ENCODE measurements around the gene GADL1.

Gene GADL1

GRCh38 chr3:30858894-30859389, 35.5 kb downstream of the GADL1 start:
- DNase-seq: no peak
- Mint-ChIP-seq H3K9me3 (no peaks in the 10 kb centered on the region), H3K27me3 (peaks cover 3% of the 10 kb centered on the region), H3K4me3 (no peak overlapping the region), H3K27ac (no peak overlapping the region), H3K36me3 (no peaks in the 10 kb centered on the region), H3K4me1 (no peaks in the 10 kb centered on the region)
- CTCF ChIA-PET: no interaction called here

GRCh38 chr3:30855400-30856292, 38.8 kb downstream of the GADL1 start:
- no peak for DNase-seq
- Mint-ChIP-seq H3K4me3 (no peak overlapping the region), H3K4me1 (no peaks in the 10 kb centered on the region), H3K27me3 (no peaks in the 10 kb centered on the region), H3K27ac (no peak overlapping the region), H3K9me3 (no peaks in the 10 kb centered on the region), H3K36me3 (no peaks in the 10 kb centered on the region)
- CTCF ChIA-PET: no interaction called here

GRCh38 chr3:30852833-30853232, 41.6 kb downstream of the GADL1 start:
- Mint-ChIP-seq H3K9me3 (no peaks in the 10 kb centered on the region), H3K27ac (no peak overlapping the region), H3K4me3 (no peak overlapping the region), H3K27me3 (no peaks in the 10 kb centered on the region), H3K36me3 (no peaks in the 10 kb centered on the region), H3K4me1 (no peaks in the 10 kb centered on the region)
- CTCF ChIA-PET: no interaction called here
- DNase-seq: no peak

- CTCF ChIA-PET: no interaction called here
- Mint-ChIP-seq H3K27ac (no peak overlapping the region), H3K9me3 (no peaks in the 10 kb centered on the region), H3K4me3 (no peak overlapping the region), H3K36me3 (no peaks in the 10 kb centered on the region), H3K4me1 (no peaks in the 10 kb centered on the region), H3K27me3 (no peaks in the 10 kb centered on the region)
- no peak for DNase-seq
Measured at GRCh38 chr3:30848087-30848779, 46.2 kb downstream of the GADL1 start.

- CTCF ChIA-PET: no interaction called here
- H3K27me3 Mint-ChIP-seq: no peaks in the 10 kb centered on the region
- no peaks in the 10 kb centered on the region for H3K4me1 Mint-ChIP-seq
- DNase-seq: no peak
- no peaks in the 10 kb centered on the region for H3K9me3 Mint-ChIP-seq
- no peaks in the 10 kb centered on the region for H3K36me3 Mint-ChIP-seq
- H3K4me3 Mint-ChIP-seq: no peak overlapping the region
- no peak overlapping the region for H3K27ac Mint-ChIP-seq
Measured at GRCh38 chr3:30847592-30847991, 46.9 kb downstream of the GADL1 start.

GRCh38 chr3:30845606-30846005, 48.9 kb downstream of the GADL1 start:
- no peak for DNase-seq
- H3K36me3 Mint-ChIP-seq: no peaks in the 10 kb centered on the region
- H3K27ac Mint-ChIP-seq: no peak overlapping the region
- H3K4me3 Mint-ChIP-seq: no peak overlapping the region
- no peaks in the 10 kb centered on the region for H3K27me3 Mint-ChIP-seq
- no peaks in the 10 kb centered on the region for H3K4me1 Mint-ChIP-seq
- H3K9me3 Mint-ChIP-seq: no peaks in the 10 kb centered on the region
- CTCF ChIA-PET: interaction anchor here (1.4 kb wide), 1 partner anchor 11 kb away, joined by 3 read pairs; no protein-coding TSS in a partner anchor

GRCh38 chr3:30843877-30844276, 50.6 kb downstream of the GADL1 start:
- Mint-ChIP-seq H3K4me1 (no peaks in the 10 kb centered on the region), H3K36me3 (no peaks in the 10 kb centered on the region), H3K27ac (no peak overlapping the region), H3K27me3 (no peaks in the 10 kb centered on the region), H3K9me3 (no peaks in the 10 kb centered on the region), H3K4me3 (no peak overlapping the region)
- DNase-seq: no peak
- CTCF ChIA-PET: no interaction called here

DNA sequence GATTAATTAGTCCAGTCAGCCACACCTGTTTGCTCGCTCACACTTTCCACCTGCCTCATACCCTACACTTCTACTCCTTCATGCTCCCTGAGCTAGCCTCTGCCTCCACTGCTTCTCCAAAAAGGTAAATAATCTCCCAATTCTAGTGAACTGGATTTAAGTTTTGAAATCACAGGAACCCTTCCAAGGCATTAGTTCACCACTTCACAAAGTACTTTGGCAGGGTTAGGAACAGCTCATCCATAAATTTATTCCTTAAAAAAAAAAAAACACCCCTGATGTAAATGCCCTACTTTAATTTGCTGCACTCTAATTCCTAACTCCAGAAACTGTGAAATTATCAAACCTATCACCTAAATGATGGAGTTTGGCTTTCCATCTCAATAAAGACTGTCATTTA, 58.3 kb downstream of the GADL1 start:
- Mint-ChIP-seq H3K27ac (no peak overlapping the region), H3K9me3 (no peaks in the 10 kb centered on the region), H3K36me3 (no peaks in the 10 kb centered on the region), H3K4me1 (no peaks in the 10 kb centered on the region), H3K4me3 (no peak overlapping the region), H3K27me3 (no peaks in the 10 kb centered on the region)
- CTCF ChIA-PET: no interaction called here
- DNase-seq: no peak

DNA sequence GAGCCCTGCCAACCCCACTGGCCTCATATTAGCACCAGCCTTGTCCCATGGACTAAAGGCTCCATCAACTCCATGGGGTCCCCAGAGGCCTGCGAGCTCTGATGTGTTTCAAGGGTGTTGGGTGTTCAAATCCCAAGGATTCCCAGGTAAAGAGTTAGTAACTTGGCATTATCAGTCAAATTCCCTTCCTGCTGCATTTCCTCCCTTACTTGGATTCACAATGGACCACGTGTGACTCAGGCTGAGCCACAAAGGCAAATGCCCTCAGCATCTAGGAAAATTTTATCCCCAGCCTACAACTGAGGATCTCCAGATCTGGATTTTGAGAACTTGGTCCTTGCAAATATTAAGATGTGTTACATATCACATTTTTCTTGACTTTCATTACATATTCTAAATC, 58.8 kb downstream of the GADL1 start:
- CTCF ChIA-PET: no interaction called here
- H3K36me3 Mint-ChIP-seq: no peaks in the 10 kb centered on the region
- no peaks in the 10 kb centered on the region for H3K27me3 Mint-ChIP-seq
- DNase-seq: no peak
- no peaks in the 10 kb centered on the region for H3K4me1 Mint-ChIP-seq
- no peak overlapping the region for H3K4me3 Mint-ChIP-seq
- no peaks in the 10 kb centered on the region for H3K9me3 Mint-ChIP-seq
- no peak overlapping the region for H3K27ac Mint-ChIP-seq

GRCh38 chr3:30832961-30833575, 61.4 kb downstream of the GADL1 start:
- no peaks in the 10 kb centered on the region for H3K4me1 Mint-ChIP-seq
- H3K27ac Mint-ChIP-seq: no peak overlapping the region
- CTCF ChIA-PET: no interaction called here
- no peak overlapping the region for H3K4me3 Mint-ChIP-seq
- no peaks in the 10 kb centered on the region for H3K9me3 Mint-ChIP-seq
- DNase-seq: no peak
- no peaks in the 10 kb centered on the region for H3K36me3 Mint-ChIP-seq
- H3K27me3 Mint-ChIP-seq: peaks cover 4% of the 10 kb centered on the region

DNA sequence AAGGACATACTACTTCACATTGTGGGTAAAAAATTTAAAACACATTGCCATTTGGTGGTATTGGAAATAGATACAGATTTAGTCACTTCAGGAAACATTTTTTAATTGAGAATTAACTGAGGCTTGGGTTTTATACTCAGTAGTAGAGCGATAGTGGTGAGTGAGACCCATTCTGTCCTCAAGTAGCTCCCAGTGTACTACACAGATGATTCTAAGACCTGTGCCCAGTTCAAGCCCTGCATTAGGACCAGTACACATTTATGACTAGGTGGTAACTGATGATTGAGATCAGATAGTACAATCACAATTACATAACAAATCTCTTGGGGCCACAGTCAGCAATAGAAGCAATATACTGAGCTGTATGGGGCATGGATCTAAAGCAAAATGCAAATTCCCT, 67.4 kb downstream of the GADL1 start:
- no peak for DNase-seq
- Mint-ChIP-seq H3K4me1 (no peaks in the 10 kb centered on the region), H3K4me3 (no peak overlapping the region), H3K27me3 (peaks cover 4% of the 10 kb centered on the region), H3K27ac (no peak overlapping the region), H3K9me3 (no peaks in the 10 kb centered on the region), H3K36me3 (no peaks in the 10 kb centered on the region)
- CTCF ChIA-PET: no interaction called here

DNA sequence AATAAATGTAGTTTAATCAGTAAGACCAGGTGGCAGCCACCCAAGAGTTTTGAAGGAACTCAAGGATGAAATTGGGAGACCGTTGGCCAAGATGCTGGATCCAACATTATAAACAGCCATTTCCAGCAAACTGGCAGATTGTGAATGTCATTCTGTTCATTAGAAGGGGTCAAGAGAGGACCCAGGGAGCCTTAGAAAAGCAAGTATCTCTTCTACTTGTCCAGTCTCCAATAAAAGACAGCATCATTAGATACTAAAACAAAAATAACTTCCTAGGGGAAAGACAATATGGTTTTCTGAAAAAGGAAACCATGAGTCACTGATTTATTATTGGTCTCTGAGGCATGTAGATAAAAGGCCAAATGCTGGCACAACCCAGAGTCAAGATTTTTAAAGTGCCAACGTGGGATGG, 67.9 kb downstream of the GADL1 start:
- Mint-ChIP-seq H3K27ac (no peak overlapping the region), H3K9me3 (no peaks in the 10 kb centered on the region), H3K27me3 (peaks cover 4% of the 10 kb centered on the region), H3K4me1 (no peaks in the 10 kb centered on the region), H3K4me3 (no peak overlapping the region), H3K36me3 (no peaks in the 10 kb centered on the region)
- no peak for DNase-seq
- CTCF ChIA-PET: no interaction called here

- H3K27ac Mint-ChIP-seq: no peak overlapping the region
- CTCF ChIA-PET: no interaction called here
- no peaks in the 10 kb centered on the region for H3K27me3 Mint-ChIP-seq
- no peaks in the 10 kb centered on the region for H3K4me1 Mint-ChIP-seq
- H3K9me3 Mint-ChIP-seq: no peaks in the 10 kb centered on the region
- no peaks in the 10 kb centered on the region for H3K36me3 Mint-ChIP-seq
- DNase-seq: no peak
- H3K4me3 Mint-ChIP-seq: no peak overlapping the region
Measured at GRCh38 chr3:30819067-30819798, 75.2 kb downstream of the GADL1 start.

DNA sequence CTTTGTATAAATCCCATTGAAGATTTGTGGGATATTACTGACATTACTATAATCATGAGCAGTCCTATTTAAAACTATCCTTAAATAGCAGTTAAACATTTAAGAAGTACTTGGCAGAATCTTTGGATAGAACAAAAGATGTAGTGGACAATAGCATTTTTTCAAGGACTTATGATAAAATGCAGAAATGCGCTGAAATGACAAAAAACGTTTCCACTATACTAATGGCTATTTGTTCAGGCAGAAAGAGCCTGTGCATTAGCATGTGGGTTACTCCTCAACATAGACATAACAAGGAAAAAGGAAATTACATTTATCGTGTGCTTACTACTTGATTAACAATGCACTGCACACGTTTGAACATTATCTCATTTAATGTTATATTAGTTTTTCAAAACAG, 80.7 kb downstream of the GADL1 start:
- Mint-ChIP-seq H3K36me3 (no peaks in the 10 kb centered on the region), H3K4me1 (peaks cover 6% of the 10 kb centered on the region)
- CTCF ChIA-PET: no interaction called here

More for the DNA sequence above, 80.7 kb downstream of the GADL1 start:
- Mint-ChIP-seq H3K4me3 (no peak overlapping the region), H3K27ac (no peak overlapping the region), H3K9me3 (no peaks in the 10 kb centered on the region), H3K27me3 (peaks cover 7% of the 10 kb centered on the region)
- DNase-seq: no peak
